ENCODE results near the gene WNT5A. TPM values are rescaled to one million over a fixed set of nuclear protein-coding genes. Genes with fewer than 3 reads are reported as not detected.
"Not testable (repeated sequence)": the region's sequence is repeated elsewhere in the genome, so short reads cannot be mapped to it uniquely, and the experiment has no call there.

WNT5A gene
- total RNA-seq, 2 experiments from 2014 or later = not detected

DNA sequence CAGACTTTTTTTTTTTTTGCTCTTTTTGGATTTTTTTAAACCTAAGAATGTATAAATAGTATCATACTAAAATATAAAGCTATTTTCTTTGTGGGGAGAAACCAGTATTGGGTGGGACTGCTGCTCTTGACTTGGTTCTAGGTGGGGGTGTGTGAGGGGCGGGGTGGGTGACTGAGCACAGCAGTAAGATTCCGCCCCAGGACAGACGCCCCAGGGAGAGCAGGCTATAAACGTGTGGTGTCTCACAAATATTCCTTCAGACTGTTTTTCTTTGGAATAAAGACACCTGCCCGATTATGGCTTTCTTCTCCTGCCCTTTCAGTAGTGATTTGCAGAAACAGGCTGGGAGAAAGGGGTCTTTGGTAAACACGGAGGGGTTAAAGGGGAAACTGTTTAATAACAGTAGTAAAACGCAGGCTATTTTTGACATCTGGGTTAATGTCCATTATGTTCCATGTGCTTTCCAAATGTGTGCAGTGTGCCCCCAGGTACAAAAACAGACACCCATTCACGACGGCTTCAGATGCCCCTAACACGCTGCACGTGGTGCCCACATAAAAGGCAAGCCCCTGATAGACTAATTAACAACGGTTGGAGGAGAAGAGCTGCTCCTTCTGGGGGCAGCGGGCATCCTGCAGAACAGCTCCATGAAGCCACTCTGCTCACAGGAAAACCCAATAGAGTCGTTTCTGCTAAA is 28.6 kb upstream of the WNT5A start:
- H3K36me3 Mint-ChIP-seq = no peaks in the 10 kb centered on the region
- DNase-seq = no peak
- H3K4me1 Mint-ChIP-seq = no peaks in the 10 kb centered on the region
- no peaks in the 10 kb centered on the region for H3K9me3 Mint-ChIP-seq
- H3K27ac Mint-ChIP-seq = no peak overlapping the region
- H3K27me3 Mint-ChIP-seq = no peaks in the 10 kb centered on the region
- H3K4me3 Mint-ChIP-seq = no peak overlapping the region

DNA sequence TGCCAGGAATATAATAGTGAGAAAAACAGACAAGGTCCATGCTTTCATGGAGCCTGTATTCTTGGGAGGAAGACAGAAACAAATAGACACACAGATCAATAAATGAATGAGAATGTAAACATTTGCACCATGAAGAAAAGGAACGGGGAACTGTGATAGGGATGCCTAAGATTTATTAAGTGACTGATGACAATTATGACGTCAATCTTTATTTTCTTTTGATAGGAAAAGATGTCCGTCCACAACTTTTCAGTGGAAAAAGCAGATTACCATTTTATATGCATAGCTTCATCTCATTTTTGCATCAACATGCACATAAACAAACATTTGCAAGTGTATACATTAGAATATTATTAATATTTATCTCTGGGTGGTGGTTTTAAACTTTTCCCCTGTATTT is 27.9 kb upstream of the WNT5A start:
- DNase-seq = no peak
- no peak overlapping the region for H3K4me3 Mint-ChIP-seq
- H3K9me3 Mint-ChIP-seq = no peaks in the 10 kb centered on the region
- no peaks in the 10 kb centered on the region for H3K36me3 Mint-ChIP-seq
- H3K27me3 Mint-ChIP-seq = peaks cover 4% of the 10 kb centered on the region
- no peaks in the 10 kb centered on the region for H3K4me1 Mint-ChIP-seq
- H3K27ac Mint-ChIP-seq = no peak overlapping the region

- no peaks in the 10 kb centered on the region for H3K9me3 Mint-ChIP-seq
- H3K4me3 Mint-ChIP-seq = no peak overlapping the region
- no peak for DNase-seq
Observed at GRCh38 chr3:55512571-55513343, 25.7 kb upstream of the WNT5A start.

GRCh38 chr3:55511895-55512570 is 24.9 kb upstream of the WNT5A start:
- H3K4me3 Mint-ChIP-seq = no peak overlapping the region
- H3K27ac Mint-ChIP-seq = no peak overlapping the region
- DNase-seq = no peak
- no peaks in the 10 kb centered on the region for H3K36me3 Mint-ChIP-seq
- H3K27me3 Mint-ChIP-seq = peaks cover 4% of the 10 kb centered on the region
- H3K9me3 Mint-ChIP-seq = no peaks in the 10 kb centered on the region
- no peaks in the 10 kb centered on the region for H3K4me1 Mint-ChIP-seq

More at GRCh38 chr3:55512571-55513343, 25.7 kb upstream of the WNT5A start:
- H3K27ac Mint-ChIP-seq = no peak overlapping the region
- no peaks in the 10 kb centered on the region for H3K36me3 Mint-ChIP-seq
- peaks cover 4% of the 10 kb centered on the region for H3K27me3 Mint-ChIP-seq
- no peaks in the 10 kb centered on the region for H3K4me1 Mint-ChIP-seq

DNA sequence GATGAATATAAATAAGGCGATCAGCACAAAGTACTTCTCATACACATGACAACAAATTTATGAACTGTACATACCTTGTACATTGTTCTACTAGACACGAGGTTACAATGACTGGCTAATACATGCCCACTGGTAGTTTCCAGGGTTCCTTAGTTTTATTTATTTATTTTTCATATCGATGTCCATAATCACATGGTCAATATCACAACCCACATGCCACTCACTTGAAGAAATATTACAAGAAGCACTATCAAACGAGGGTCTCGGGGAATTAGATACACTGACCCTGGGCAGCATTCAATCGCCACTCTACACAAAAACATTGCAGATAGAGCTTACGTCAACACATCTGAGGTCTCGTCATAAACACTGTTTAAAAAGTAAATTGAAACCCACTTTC is 21.2 kb upstream of the WNT5A start:
- Mint-ChIP-seq H3K27me3 (peaks cover 4% of the 10 kb centered on the region), H3K9me3 (no peaks in the 10 kb centered on the region), H3K4me1 (no peaks in the 10 kb centered on the region), H3K27ac (no peak overlapping the region), H3K4me3 (no peak overlapping the region), H3K36me3 (no peaks in the 10 kb centered on the region)
- no peak for DNase-seq

DNA sequence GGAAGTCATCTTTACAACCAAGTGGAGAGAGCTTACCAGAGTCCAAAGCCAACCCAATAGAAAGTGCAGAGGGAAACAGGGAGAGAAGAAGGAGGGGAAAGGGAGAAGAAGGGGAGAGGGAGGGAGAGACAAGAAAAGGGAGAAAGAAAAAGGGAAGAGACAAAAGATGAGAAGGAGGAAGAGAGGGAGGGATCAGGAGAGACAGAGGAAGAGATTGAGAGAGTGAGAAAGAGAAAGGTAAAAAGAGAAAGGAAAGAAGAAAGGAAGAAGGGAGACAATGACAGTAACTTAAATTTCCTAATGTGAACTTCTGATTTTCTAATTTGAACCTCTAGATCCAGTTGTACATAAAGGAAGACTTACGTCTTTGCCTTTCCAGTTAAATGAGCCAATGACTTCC is 20.7 kb upstream of the WNT5A start:
- H3K27me3 Mint-ChIP-seq = peaks cover 4% of the 10 kb centered on the region
- no peak overlapping the region for H3K27ac Mint-ChIP-seq
- no peak for DNase-seq
- no peaks in the 10 kb centered on the region for H3K4me1 Mint-ChIP-seq
- no peaks in the 10 kb centered on the region for H3K36me3 Mint-ChIP-seq
- H3K4me3 Mint-ChIP-seq = no peak overlapping the region
- H3K9me3 Mint-ChIP-seq = no peaks in the 10 kb centered on the region

- Mint-ChIP-seq H3K27me3 (peaks cover 4% of the 10 kb centered on the region), H3K4me1 (no peaks in the 10 kb centered on the region), H3K27ac (no peak overlapping the region), H3K4me3 (no peak overlapping the region), H3K9me3 (no peaks in the 10 kb centered on the region), H3K36me3 (no peaks in the 10 kb centered on the region)
- no peak for DNase-seq
Observed at GRCh38 chr3:55505776-55506175, 18.7 kb upstream of the WNT5A start.

DNA sequence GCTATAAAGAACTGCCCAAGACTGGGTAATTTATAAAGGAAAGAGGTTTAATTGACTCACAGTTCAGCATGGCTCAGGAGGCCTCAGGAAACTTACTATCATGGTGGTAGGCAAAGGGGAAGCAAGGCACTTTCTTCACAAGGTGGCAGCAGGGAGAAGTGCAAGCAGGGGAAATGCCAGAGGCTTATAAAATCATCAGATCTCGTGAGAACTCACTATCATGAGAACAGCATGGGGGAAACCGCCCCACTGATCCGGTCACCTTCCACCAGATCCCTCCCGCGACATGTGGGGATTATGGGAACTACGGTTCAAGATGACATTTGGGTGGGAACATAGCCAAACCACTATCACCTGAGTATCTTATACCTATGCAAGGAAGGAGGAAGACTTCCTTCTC is 18.0 kb upstream of the WNT5A start:
- H3K9me3 Mint-ChIP-seq, DNase-seq, H3K4me3 Mint-ChIP-seq, H3K27me3 Mint-ChIP-seq, H3K27ac Mint-ChIP-seq, H3K36me3 Mint-ChIP-seq, H3K4me1 Mint-ChIP-seq: not testable (repeated sequence)

DNA sequence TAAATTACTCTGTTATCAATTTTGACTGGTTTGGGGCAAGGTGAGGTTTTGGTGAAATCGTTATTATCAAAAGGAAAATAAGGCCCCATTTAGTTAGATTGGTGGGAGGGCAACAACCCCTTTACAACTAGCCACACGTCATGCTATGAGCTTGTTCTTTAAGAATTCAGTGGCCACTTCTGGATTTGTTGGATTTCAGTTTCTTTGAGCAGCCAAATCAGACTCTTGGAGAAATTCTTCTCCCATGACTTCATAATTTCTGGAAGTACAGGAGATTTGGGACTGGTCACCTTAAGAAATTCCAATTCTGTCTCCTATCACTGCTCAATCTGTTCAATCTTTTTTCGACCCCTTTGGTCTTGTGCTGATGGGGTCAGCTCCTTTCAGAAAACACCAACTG is 14.8 kb upstream of the WNT5A start:
- Mint-ChIP-seq H3K27ac (no peak overlapping the region), H3K27me3 (no peaks in the 10 kb centered on the region)

DNA sequence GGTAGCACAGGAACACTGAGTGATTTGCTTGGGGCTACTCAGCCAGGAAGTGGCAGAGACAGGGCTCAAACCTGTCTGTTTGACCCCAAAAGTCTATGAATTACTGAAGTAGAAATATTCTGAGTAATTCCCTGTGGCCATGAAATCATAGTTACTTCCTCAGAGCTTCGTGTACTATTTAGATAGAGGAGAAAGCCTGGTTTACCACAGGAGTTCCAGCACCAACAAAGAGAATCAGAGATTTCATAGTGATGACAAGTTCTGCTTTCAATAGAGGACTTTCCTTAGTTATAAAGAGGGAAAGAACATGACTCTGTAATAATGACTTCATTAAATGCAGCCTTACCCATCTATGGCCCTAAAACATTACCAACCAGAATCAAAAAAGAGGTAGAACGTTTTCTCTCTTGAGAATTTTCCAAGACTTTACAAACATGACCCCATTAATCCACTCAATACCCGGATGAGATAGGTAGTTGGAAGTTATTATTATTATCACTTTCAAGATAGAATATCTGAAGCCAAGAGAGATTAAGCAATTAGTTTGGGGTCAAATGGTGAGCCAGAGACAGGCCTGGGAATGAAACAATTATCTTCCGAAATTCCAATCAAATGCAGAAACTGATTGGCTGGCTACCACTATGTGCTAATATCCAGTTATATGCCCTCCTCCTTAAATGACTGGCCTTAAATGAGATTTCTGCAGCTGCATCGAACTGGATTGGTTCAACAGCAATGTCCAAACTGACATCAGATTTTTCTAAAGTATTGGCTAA is 13.6 kb upstream of the WNT5A start:
- Mint-ChIP-seq H3K27me3 (peaks cover 3% of the 10 kb centered on the region), H3K4me1 (no peaks in the 10 kb centered on the region), H3K36me3 (no peaks in the 10 kb centered on the region), H3K4me3 (no peak overlapping the region), H3K27ac (no peak overlapping the region), H3K9me3 (no peaks in the 10 kb centered on the region)
- DNase-seq = no peak

More for the DNA sequence above, 14.8 kb upstream of the WNT5A start:
- DNase-seq = no peak
- Mint-ChIP-seq H3K4me1 (no peaks in the 10 kb centered on the region), H3K36me3 (no peaks in the 10 kb centered on the region), H3K9me3 (no peaks in the 10 kb centered on the region), H3K4me3 (no peak overlapping the region)

DNA sequence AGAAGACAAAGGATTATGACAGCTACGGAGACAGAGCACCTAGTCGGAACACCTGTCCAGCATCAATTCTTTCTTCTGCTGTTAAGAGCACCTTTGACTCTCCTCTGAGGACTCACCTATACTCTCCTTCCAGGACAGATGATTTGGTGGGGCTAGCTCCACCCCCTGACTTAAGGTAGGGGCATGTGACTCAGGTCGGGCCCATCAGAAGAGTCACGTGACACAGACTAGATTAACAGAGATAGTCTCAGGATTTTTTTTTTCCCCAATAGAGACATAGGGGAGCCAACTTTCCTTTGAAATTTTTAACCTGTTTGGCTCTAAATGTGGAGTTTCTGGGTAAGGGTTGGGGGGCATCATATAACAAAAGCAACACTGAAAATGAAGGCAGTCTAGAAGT is 11.4 kb upstream of the WNT5A start:
- peaks cover 3% of the 10 kb centered on the region for H3K27me3 Mint-ChIP-seq
- no peak overlapping the region for H3K27ac Mint-ChIP-seq
- H3K4me1 Mint-ChIP-seq = no peaks in the 10 kb centered on the region
- no peaks in the 10 kb centered on the region for H3K36me3 Mint-ChIP-seq
- DNase-seq = no peak
- no peaks in the 10 kb centered on the region for H3K9me3 Mint-ChIP-seq
- no peak overlapping the region for H3K4me3 Mint-ChIP-seq

- H3K27ac Mint-ChIP-seq = no peak overlapping the region
- H3K9me3 Mint-ChIP-seq = no peaks in the 10 kb centered on the region
- no peak overlapping the region for H3K4me3 Mint-ChIP-seq
- peaks cover 7% of the 10 kb centered on the region for H3K27me3 Mint-ChIP-seq
- H3K36me3 Mint-ChIP-seq = no peaks in the 10 kb centered on the region
- H3K4me1 Mint-ChIP-seq = no peaks in the 10 kb centered on the region
- DNase-seq = no peak
Observed at GRCh38 chr3:55497250-55497649, 10.1 kb upstream of the WNT5A start.

- H3K27me3 Mint-ChIP-seq = peaks cover 16% of the 10 kb centered on the region
- no peaks in the 10 kb centered on the region for H3K9me3 Mint-ChIP-seq
- no peak for DNase-seq
- H3K27ac Mint-ChIP-seq = no peak overlapping the region
- H3K4me1 Mint-ChIP-seq = no peaks in the 10 kb centered on the region
- no peak overlapping the region for H3K4me3 Mint-ChIP-seq
- H3K36me3 Mint-ChIP-seq = no peaks in the 10 kb centered on the region
Observed at GRCh38 chr3:55494976-55495375, 7.9 kb upstream of the WNT5A start.

DNA sequence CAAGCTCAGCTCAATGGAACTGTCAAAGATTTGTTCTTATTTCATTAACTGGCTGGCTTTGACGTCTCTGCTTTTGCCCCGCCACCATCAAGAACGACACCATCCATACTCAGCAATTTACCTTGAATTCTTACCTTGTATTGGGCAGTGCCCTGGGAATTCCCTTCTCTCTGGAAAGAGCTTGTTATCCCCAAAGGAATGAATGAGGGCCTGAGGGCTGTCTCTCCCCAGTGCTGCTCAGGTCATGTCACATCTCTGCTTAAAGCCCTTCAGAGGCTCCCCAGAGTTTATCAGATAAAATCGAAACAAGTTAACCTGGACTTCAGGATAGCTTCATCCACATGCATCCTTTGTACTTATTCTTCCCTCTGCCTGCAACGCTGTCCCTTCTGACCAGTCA is 5.9 kb upstream of the WNT5A start:
- H3K9me3 Mint-ChIP-seq = no peaks in the 10 kb centered on the region
- H3K27me3 Mint-ChIP-seq = peaks cover 36% of the 10 kb centered on the region
- H3K4me3 Mint-ChIP-seq = no peak overlapping the region
- no peak overlapping the region for H3K27ac Mint-ChIP-seq
- H3K36me3 Mint-ChIP-seq = no peaks in the 10 kb centered on the region
- no peak for DNase-seq
- H3K4me1 Mint-ChIP-seq = no peaks in the 10 kb centered on the region

- Mint-ChIP-seq H3K27ac (no peak overlapping the region), H3K36me3 (no peaks in the 10 kb centered on the region), H3K4me1 (peaks cover 11% of the 10 kb centered on the region), H3K9me3 (no peaks in the 10 kb centered on the region), H3K27me3 (peaks cover 52% of the 10 kb centered on the region), H3K4me3 (no peak overlapping the region)
- no peak for DNase-seq
Observed at GRCh38 chr3:55491296-55491816, 4.2 kb upstream of the WNT5A start.

Data from activated naive CD8-positive, alpha-beta T cell treated with anti-CD3 and anti-CD28 coated beads for 36 hours (primary cell).